Upper lobe of left lung (tissue), 4 donors: ENCODE results near the gene NSUN7.

Experiments used
- CTCF ChIP-seq, 6 experiments: fragments of 450-650 bp in 4 of 6; fragments of 200-600 bp in 2 of 6; sonication (generic) in 2 of 6; IDR thresholded peaks; one replicate each; pipeline ENCODE4 v1.5.1; 2016 to 2019; ENCODE audit warnings: antibody characterized with exemption in 6 of 6
- EP300 ChIP-seq, 4 donors: sonication (generic); formaldehyde crosslinking; IDR thresholded peaks; one replicate each; pipeline ENCODE4 v1.5.1; 2017; ENCODE audit warnings: antibody characterized with exemption in 4 of 4, control low read depth in 2 of 4
- POLR2A ChIP-seq, 4 donors: fragments of 450-650 bp; IDR thresholded peaks; one replicate each; pipeline ENCODE4 v1.5.1; 2016 to 2017; ENCODE audit warnings: antibody characterized with exemption in 4 of 4, mild to moderate bottlenecking in 2 of 4
- POLR2AphosphoS5 ChIP-seq, 2 donors: sonication (generic); formaldehyde crosslinking; IDR thresholded peaks; one replicate each; pipeline ENCODE4 v1.5.1; 2017; ENCODE audit warnings: antibody characterized with exemption in 2 of 2

GRCh38 chr4:40848251-40848650 is 98.5 kb downstream of the NSUN7 start:
- TF ChIP-seq CTCF (IDR thresholded peaks at IDR 0.05) (no peak), POLR2AphosphoS5 (IDR thresholded peaks at IDR 0.05) (no peak), EP300 (IDR thresholded peaks at IDR 0.05) (no peak), POLR2A (IDR thresholded peaks at IDR 0.05) (no peak)
